Measurements from ENCODE around the gene CDX2.
A peak's percentile ranks its signal among the peaks of the same experiment; 100 is the strongest.

DNA sequence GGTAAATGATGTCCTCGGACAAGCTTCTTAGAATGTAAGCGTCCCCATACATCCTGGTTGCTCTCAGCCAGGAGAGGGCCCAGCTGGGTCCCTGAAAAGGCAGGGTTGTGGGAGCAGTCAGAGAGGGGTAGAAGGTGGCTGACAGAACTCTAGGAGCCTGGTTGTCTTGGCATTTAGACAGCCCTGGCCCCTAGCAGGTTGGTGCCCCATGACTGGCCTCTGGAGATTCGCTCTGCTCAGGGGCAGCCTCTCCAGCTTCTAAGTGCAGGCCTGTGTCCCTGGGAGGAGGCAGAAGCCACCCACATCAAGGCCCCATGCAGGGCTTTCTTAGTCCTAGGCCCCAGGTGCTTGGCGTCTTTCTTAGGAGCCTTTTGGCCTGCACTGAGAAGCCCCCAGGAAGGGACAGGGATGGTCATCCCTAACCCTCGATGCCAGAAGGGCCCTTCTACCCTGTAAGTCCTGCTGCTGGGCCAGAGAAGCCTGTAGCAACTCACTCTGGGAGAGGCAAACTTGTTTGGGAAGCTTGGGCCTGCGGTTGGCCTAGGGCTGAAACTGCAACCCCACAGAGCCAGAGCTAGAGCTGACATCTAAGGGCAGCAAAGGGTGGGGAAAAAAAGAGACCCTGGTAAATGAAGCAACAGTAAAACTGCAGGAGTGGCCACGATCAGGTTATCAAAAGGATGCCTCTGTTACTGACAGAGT lies 2.8 kb upstream of the CDX2 start:
- TF ChIP-seq, protein P1, sequence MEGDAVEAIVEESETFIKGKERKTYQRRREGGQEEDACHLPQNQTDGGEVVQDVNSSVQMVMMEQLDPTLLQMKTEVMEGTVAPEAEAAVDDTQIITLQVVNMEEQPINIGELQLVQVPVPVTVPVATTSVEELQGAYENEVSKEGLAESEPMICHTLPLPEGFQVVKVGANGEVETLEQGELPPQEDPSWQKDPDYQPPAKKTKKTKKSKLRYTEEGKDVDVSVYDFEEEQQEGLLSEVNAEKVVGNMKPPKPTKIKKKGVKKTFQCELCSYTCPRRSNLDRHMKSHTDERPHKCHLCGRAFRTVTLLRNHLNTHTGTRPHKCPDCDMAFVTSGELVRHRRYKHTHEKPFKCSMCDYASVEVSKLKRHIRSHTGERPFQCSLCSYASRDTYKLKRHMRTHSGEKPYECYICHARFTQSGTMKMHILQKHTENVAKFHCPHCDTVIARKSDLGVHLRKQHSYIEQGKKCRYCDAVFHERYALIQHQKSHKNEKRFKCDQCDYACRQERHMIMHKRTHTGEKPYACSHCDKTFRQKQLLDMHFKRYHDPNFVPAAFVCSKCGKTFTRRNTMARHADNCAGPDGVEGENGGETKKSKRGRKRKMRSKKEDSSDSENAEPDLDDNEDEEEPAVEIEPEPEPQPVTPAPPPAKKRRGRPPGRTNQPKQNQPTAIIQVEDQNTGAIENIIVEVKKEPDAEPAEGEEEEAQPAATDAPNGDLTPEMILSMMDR (conservative IDR thresholded peaks at IDR 0.05; ENCODE audit: low read depth in 2 of 2) = no peak
- peak; percentile 31 for TF ChIP-seq EZH2 (IDR thresholded peaks at IDR 0.05; ENCODE audit: low read depth, unreplicated experiment)
